Measurements from ENCODE around the gene MAS1.

Gene MAS1

GRCh38 chr6:159878341-159878740, 12.4 kb upstream of the MAS1 start:
- Histone ChIP-seq H3K4me3 (ENCODE audit: low read length, poor library complexity, severe bottlenecking) (no peak overlapping the region), H3K79me2 (ENCODE audit: insufficient read depth, low read length) (no peaks in the 10 kb centered on the region), H3K4me1 (ENCODE audit: insufficient read depth, low read length, poor library complexity, severe bottlenecking) (peaks cover 3% of the 10 kb centered on the region), H3K36me3 (ENCODE audit: insufficient read depth, low read length) (no peaks in the 10 kb centered on the region), H2AFZ (ENCODE audit: low read length) (no peak overlapping the region), H4K20me1 (ENCODE audit: insufficient read depth, low read length, poor library complexity, severe bottlenecking) (no peaks in the 10 kb centered on the region), H3F3A (ENCODE audit: low read depth) (no peaks in the 10 kb centered on the region), H3K27me3 (ENCODE audit: insufficient read depth, low read length, poor library complexity, severe bottlenecking) (no peaks in the 10 kb centered on the region), H3K9me3 (ENCODE audit: insufficient read depth, low read depth, low read length) (no peaks in the 10 kb centered on the region), H3K4me2 (ENCODE audit: low read depth, low read length, poor library complexity, severe bottlenecking) (no peak overlapping the region), H3K9me2 (replicated peaks; ENCODE audit: low read depth, low read length) (no peaks in the 10 kb centered on the region), H3K9ac (ENCODE audit: low read depth, low read length, poor library complexity, severe bottlenecking) (no peak overlapping the region)
- no peak for TF ChIP-seq EZH2phosphoT487 (IDR thresholded peaks at IDR 0.05; ENCODE audit: borderline replicate concordance)
- TF ChIP-seq, protein P1, sequence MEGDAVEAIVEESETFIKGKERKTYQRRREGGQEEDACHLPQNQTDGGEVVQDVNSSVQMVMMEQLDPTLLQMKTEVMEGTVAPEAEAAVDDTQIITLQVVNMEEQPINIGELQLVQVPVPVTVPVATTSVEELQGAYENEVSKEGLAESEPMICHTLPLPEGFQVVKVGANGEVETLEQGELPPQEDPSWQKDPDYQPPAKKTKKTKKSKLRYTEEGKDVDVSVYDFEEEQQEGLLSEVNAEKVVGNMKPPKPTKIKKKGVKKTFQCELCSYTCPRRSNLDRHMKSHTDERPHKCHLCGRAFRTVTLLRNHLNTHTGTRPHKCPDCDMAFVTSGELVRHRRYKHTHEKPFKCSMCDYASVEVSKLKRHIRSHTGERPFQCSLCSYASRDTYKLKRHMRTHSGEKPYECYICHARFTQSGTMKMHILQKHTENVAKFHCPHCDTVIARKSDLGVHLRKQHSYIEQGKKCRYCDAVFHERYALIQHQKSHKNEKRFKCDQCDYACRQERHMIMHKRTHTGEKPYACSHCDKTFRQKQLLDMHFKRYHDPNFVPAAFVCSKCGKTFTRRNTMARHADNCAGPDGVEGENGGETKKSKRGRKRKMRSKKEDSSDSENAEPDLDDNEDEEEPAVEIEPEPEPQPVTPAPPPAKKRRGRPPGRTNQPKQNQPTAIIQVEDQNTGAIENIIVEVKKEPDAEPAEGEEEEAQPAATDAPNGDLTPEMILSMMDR (conservative IDR thresholded peaks at IDR 0.05; ENCODE audit: low read length): no peak

- H3K27me3 ChIP-seq (ENCODE audit: insufficient read depth, low read length, poor library complexity, severe bottlenecking): no peaks in the 10 kb centered on the region
- no peak for TF ChIP-seq EZH2phosphoT487 (IDR thresholded peaks at IDR 0.05; ENCODE audit: borderline replicate concordance)
- TF ChIP-seq, protein P1 (conservative IDR thresholded peaks at IDR 0.05; ENCODE audit: low read length): no peak
- H3K9ac ChIP-seq (ENCODE audit: low read depth, low read length, poor library complexity, severe bottlenecking): no peak overlapping the region
- no peak overlapping the region for H3K4me2 ChIP-seq (ENCODE audit: low read depth, low read length, poor library complexity, severe bottlenecking)
- H3K4me1 ChIP-seq (ENCODE audit: insufficient read depth, low read length, poor library complexity, severe bottlenecking): peaks cover 3% of the 10 kb centered on the region
- H3F3A ChIP-seq (ENCODE audit: low read depth): no peaks in the 10 kb centered on the region
- H4K20me1 ChIP-seq (ENCODE audit: insufficient read depth, low read length, poor library complexity, severe bottlenecking): no peaks in the 10 kb centered on the region
- H2AFZ ChIP-seq (ENCODE audit: low read length): no peak overlapping the region
- no peaks in the 10 kb centered on the region for H3K9me2 ChIP-seq (replicated peaks; ENCODE audit: low read depth, low read length)
- H3K36me3 ChIP-seq (ENCODE audit: insufficient read depth, low read length): no peaks in the 10 kb centered on the region
- no peaks in the 10 kb centered on the region for H3K9me3 ChIP-seq (ENCODE audit: insufficient read depth, low read depth, low read length)
- no peaks in the 10 kb centered on the region for H3K79me2 ChIP-seq (ENCODE audit: insufficient read depth, low read length)
- H3K4me3 ChIP-seq (ENCODE audit: low read length, poor library complexity, severe bottlenecking): no peak overlapping the region
Measured at GRCh38 chr6:159879856-159880255, 10.9 kb upstream of the MAS1 start.

GRCh38 chr6:159880412-159880975, 10.3 kb upstream of the MAS1 start:
- no peaks in the 10 kb centered on the region for H3K27me3 ChIP-seq (ENCODE audit: insufficient read depth, low read length, poor library complexity, severe bottlenecking)
- H4K20me1 ChIP-seq (ENCODE audit: insufficient read depth, low read length, poor library complexity, severe bottlenecking): no peaks in the 10 kb centered on the region
- H3K79me2 ChIP-seq (ENCODE audit: insufficient read depth, low read length): no peaks in the 10 kb centered on the region
- no peak overlapping the region for H3K9ac ChIP-seq (ENCODE audit: low read depth, low read length, poor library complexity, severe bottlenecking)
- no peaks in the 10 kb centered on the region for H3K9me2 ChIP-seq (replicated peaks; ENCODE audit: low read depth, low read length)
- H3K4me1 ChIP-seq (ENCODE audit: insufficient read depth, low read length, poor library complexity, severe bottlenecking): no peaks in the 10 kb centered on the region
- no peaks in the 10 kb centered on the region for H3K9me3 ChIP-seq (ENCODE audit: insufficient read depth, low read depth, low read length)
- H3F3A ChIP-seq (ENCODE audit: low read depth): no peaks in the 10 kb centered on the region
- no peak overlapping the region for H2AFZ ChIP-seq (ENCODE audit: low read length)
- H3K36me3 ChIP-seq (ENCODE audit: insufficient read depth, low read length): no peaks in the 10 kb centered on the region
- no peak overlapping the region for H3K4me2 ChIP-seq (ENCODE audit: low read depth, low read length, poor library complexity, severe bottlenecking)
- TF ChIP-seq EZH2phosphoT487 (IDR thresholded peaks at IDR 0.05; ENCODE audit: borderline replicate concordance): no peak
- TF ChIP-seq, protein P1 (conservative IDR thresholded peaks at IDR 0.05; ENCODE audit: low read length): no peak
- no peak overlapping the region for H3K4me3 ChIP-seq (ENCODE audit: low read length, poor library complexity, severe bottlenecking)

All from Loucy (cell line).